A549 (cell line): ENCODE data around the gene CREG2. TPM values are rescaled to one million over a fixed set of nuclear protein-coding genes. Genes with fewer than 3 reads are reported as not detected.

ENCODE experiments used
- ATAC-seq, 2 experiments: fragments of 200-7000 bp in 1 of 2; fragments of >200 bp in 1 of 2; cut with Nextera tagmentation in 1 of 2; cut with Tn5 transposase in 1 of 2; 3 replicates each; pipeline versions ENCODE4 v1.8.0 to v1.9.1; 2018 to 2020; ENCODE audit warnings: mild to moderate bottlenecking in 1 of 2, moderate library complexity in 1 of 2
- CTCF ChIA-PET: fragments of 300-600 bp; sonication (Branson Sonifier 250); formaldehyde crosslinking; extraction: SDS; loops from one replicate; lab custom pipeline; 2021; ENCODE audit warnings: antibody characterized with exemption, inconsistent platforms; lab: Yijun Ruan, JAX
- POLR2A ChIA-PET: fragments of 350-600 bp; formaldehyde crosslinking; extraction: SDS; loops from one replicate; lab custom pipeline; 2021; ENCODE audit warnings: antibody characterized with exemption, inconsistent platforms; lab: Yijun Ruan, JAX
- DNase-seq, 2 experiments: peaks; one replicate each; pipeline versions ENCODE4 v3.0.0 to v3.0.0-alpha.2; 2011 to 2016; ENCODE audit warnings: low read depth in 1 of 2, low spot score in 1 of 2
- FAIRE-seq: peaks from 2 replicates; lab custom pipeline; 2011; peaks lifted over from hg19 to GRCh38; lab: Jason Lieb, UNC
- H3K27ac ChIP-seq, 2 experiments: fragments of >200 bp; sonication (Bioruptor Twin); formaldehyde crosslinking; 3 replicates each; pipeline ENCODE4 v1.5.1; 2016 to 2017
- H3K4me1 ChIP-seq: fragments of >200 bp; sonication (Bioruptor Twin); formaldehyde crosslinking; 3 replicates; pipeline ENCODE4 v1.6.1; 2016
- H3K4me2 ChIP-seq: fragments of >200 bp; sonication (Bioruptor Twin); formaldehyde crosslinking; 3 replicates; pipeline ENCODE4 v1.6.1; 2016
- H3K4me3 ChIP-seq: fragments of >200 bp; sonication (Bioruptor Twin); formaldehyde crosslinking; 3 replicates; pipeline ENCODE4 v1.5.1; 2016
- H3K9me3 ChIP-seq: fragments of >200 bp; sonication (Bioruptor Twin); formaldehyde crosslinking; 3 replicates; pipeline ENCODE4 v1.6.1; 2016
- BHLHE40 ChIP-seq: IDR thresholded peaks from 2 replicates; pipeline ENCODE4 v1.6.1; 2012; ENCODE audit warnings: low read depth, low read length, inconsistent platforms
- CBX2 ChIP-seq: fragments of 200-600 bp; sonication (generic); IDR thresholded peaks from 2 replicates; pipeline ENCODE4 v1.6.1; 2016; ENCODE audit warnings: low read depth, mild to moderate bottlenecking, borderline replicate concordance
- CEBPB ChIP-seq, 2 experiments: fragments of >200 bp in 1 of 2; sonication (Bioruptor Twin) in 1 of 2; formaldehyde crosslinking in 1 of 2; IDR thresholded peaks; 2 replicates each; pipeline ENCODE4 v1.6.1; 2012 to 2016
- CHD2 ChIP-seq: fragments of 150-350 bp; IDR thresholded peaks from 2 replicates; pipeline ENCODE4 v1.6.1; 2014; ENCODE audit warnings: low read length; ENCODE audit not compliant: partially characterized antibody
- CHD4 ChIP-seq: fragments of 200-600 bp; sonication (generic); IDR thresholded peaks from 2 replicates; pipeline ENCODE4 v1.6.1; 2016; ENCODE audit warnings: antibody characterized with exemption, mild to moderate bottlenecking, borderline replicate concordance
- EHMT2 ChIP-seq: fragments of 200-600 bp; sonication (generic); IDR thresholded peaks from 2 replicates; pipeline ENCODE4 v1.6.1; 2016; ENCODE audit warnings: antibody characterized with exemption, low read depth, mild to moderate bottlenecking, moderate library complexity
- EP300 ChIP-seq, 2 experiments: fragments of >200 bp; sonication (Bioruptor Twin); formaldehyde crosslinking; IDR thresholded peaks; 2 replicates in 1 of 2; 3 replicates in 1 of 2; pipeline ENCODE4 v1.6.1; 2016 to 2017
- FOSL2 ChIP-seq, 2 experiments: fragments of 450-650 bp in 1 of 2; fragments of >200 bp in 1 of 2; sonication (Bioruptor Twin) in 1 of 2; formaldehyde crosslinking; IDR thresholded peaks; 2 replicates each; pipeline versions ENCODE4 v1.5.0 to v1.6.1; 2016 to 2020; ENCODE audit warnings: mild to moderate bottlenecking in 1 of 2, moderate library complexity in 1 of 2
- FOXS1 ChIP-seq: fragments of 250-450 bp; sonication (Bioruptor Pico); IDR thresholded peaks from 2 replicates; pipeline ENCODE4 v1.5.0; 2020; ENCODE audit warnings: mild to moderate bottlenecking, moderate library complexity
- GATA3 ChIP-seq: IDR thresholded peaks from 2 replicates; pipeline ENCODE4 v1.6.1; 2012; ENCODE audit warnings: borderline replicate concordance
- HOXA7 ChIP-seq: fragments of 250-450 bp; sonication (Bioruptor Pico); IDR thresholded peaks from 2 replicates; pipeline ENCODE4 v1.5.0; 2020; ENCODE audit warnings: mild to moderate bottlenecking, moderate library complexity
- HOXB5 ChIP-seq: fragments of 250-450 bp; sonication (Bioruptor Pico); IDR thresholded peaks from 2 replicates; pipeline ENCODE4 v1.5.0; 2020; ENCODE audit warnings: mild to moderate bottlenecking, moderate library complexity
- JUNB ChIP-seq: fragments of >200 bp; sonication (Bioruptor Twin); formaldehyde crosslinking; IDR thresholded peaks from 2 replicates; pipeline ENCODE4 v1.6.1; 2016
- KDM1A ChIP-seq: fragments of 200-600 bp; sonication (generic); IDR thresholded peaks from 2 replicates; pipeline ENCODE4 v1.6.1; 2016; ENCODE audit warnings: low read depth, mild to moderate bottlenecking
- KDM5A ChIP-seq: fragments of 200-600 bp; sonication (generic); IDR thresholded peaks from 2 replicates; pipeline ENCODE4 v1.6.1; 2016; ENCODE audit warnings: antibody characterized with exemption, mild to moderate bottlenecking
- NPAS2 ChIP-seq: fragments of 250-450 bp; sonication (Bioruptor Pico); IDR thresholded peaks from 2 replicates; pipeline ENCODE4 v1.8.0; 2022; ENCODE audit warnings: mild to moderate bottlenecking, moderate library complexity, borderline replicate concordance
- POLR2AphosphoS2 ChIP-seq: conservative IDR thresholded peaks from 2 replicates; pipeline ENCODE4 v1.6.1; 2012; ENCODE audit warnings: low read length, improper control_type of control experiment, inconsistent platforms
- SMC3 ChIP-seq: fragments of >200 bp; sonication (Bioruptor Twin); formaldehyde crosslinking; IDR thresholded peaks from 3 replicates; pipeline ENCODE4 v1.6.1; 2018; ENCODE audit warnings: inconsistent platforms
- TFCP2L1 ChIP-seq: fragments of 250-450 bp; sonication (Bioruptor Pico); IDR thresholded peaks from 2 replicates; pipeline ENCODE4 v1.5.0; 2021; ENCODE audit warnings: mild to moderate bottlenecking
- TP53 ChIP-seq: fragments of 250-450 bp; sonication (Bioruptor Pico); IDR thresholded peaks from 2 replicates; pipeline ENCODE4 v1.5.0; 2021; ENCODE audit warnings: mild to moderate bottlenecking, moderate library complexity
- ZC3H11A ChIP-seq: fragments of 450-650 bp; IDR thresholded peaks from 2 replicates; pipeline ENCODE4 v1.6.1; 2014; ENCODE audit warnings: antibody characterized with exemption, mild to moderate bottlenecking
- WGBS: methylation state at CpG from one replicate; pipeline ENCODE4 v1.1.6; 2017; ENCODE audit errors: missing lambda C conversion rate; 5-methylcytosine and 5-hydroxymethylcytosine counted together
- polyA plus RNA-seq, 4 experiments: library from polyadenylated mRNA; depleted of rRNA in 3 of 4; stranded (reverse); fragments of >200 nt; fragmentation: RNase III in 1 of 4; extraction: RNeasy Plus Mini Kit Qiagen cat#74134 plus additional on column Dnase treatment in 1 of 4; gene quantifications; 2 replicates in 3 of 4; 3 replicates in 1 of 4; pipeline ENCODE4 v1.2.3, GENCODE V29; 2011 to 2017
- TF ChIP-seq, protein P1 (sequence below): fragments of 150-350 bp; IDR thresholded peaks from 2 replicates; pipeline ENCODE4 v1.6.1; 2014; ENCODE audit warnings: low read depth, mild to moderate bottlenecking, low read length
- TF ChIP-seq, protein P2 (sequence below): fragments of >200 bp; sonication (Bioruptor Twin); formaldehyde crosslinking; IDR thresholded peaks from 2 replicates; pipeline ENCODE4 v1.6.1; 2016
- TF ChIP-seq, protein P3 (sequence below): fragments of 450-650 bp; IDR thresholded peaks from 2 replicates; pipeline ENCODE4 v1.6.1; 2014; ENCODE audit warnings: antibody characterized with exemption
- TF ChIP-seq, protein P4 (sequence below): fragments of >200 bp; sonication (Bioruptor Twin); formaldehyde crosslinking; IDR thresholded peaks from 3 replicates; pipeline ENCODE4 v1.6.1; 2016

CREG2 gene
- polyA plus RNA-seq, 2 of the 4 experiments (the other 2 are of a cell fraction) = 1.5 to 1.6 TPM

DNA sequence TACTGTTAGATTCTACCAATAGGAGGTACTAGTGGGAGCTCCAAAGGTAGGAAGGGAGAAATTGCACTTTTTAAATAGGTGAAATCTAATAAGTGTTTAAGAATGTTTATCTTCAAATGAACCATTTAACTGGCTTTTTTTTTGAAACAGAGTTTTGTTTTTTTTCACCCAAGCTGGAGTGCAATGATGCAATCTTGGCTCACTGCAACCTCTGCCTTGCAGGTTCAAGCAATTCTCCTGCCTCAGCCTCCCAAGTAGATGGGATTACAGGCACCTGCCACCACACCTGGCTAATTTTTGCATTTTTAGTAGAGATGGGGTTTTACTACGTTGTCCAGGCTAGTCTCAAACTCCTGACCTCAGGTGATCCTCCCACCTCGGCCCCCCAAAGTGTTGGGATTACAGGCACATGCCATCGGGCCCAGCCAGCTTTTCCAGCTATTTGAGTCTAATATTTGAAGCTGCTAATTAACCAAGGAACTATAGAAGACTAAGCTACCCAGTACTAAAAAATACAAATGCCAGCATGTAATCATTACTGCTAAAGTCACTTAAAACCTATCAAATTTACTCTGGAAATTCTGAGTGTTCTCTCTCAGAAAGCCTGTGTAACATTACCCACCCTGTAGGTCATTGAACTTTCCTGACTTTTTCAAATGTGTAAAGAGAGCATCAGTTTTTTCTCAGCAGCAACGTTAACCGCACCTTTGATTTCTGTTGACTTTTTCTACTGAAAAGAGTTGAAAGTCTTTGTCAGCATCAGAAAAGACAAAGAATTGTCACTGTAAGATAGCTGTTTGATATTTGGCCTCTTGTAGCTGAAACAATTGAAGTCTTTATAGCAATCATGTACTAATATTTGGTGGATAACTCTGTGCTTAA, 54.2 kb downstream of the CREG2 start:
- CTCF ChIA-PET = interaction anchor here (0.6 to 2.8 kb wide), 5 partner anchors 9 to 532 kb away, joined by 3 to 26 read pairs (median 4); no protein-coding TSS in a partner anchor
- POLR2A ChIA-PET = no interaction called here
- DNase-seq = no peak
- Histone ChIP-seq H3K4me1 (no peaks in the 10 kb centered on the region), H3K4me3 (no peak overlapping the region), H3K9me3 (no peaks in the 10 kb centered on the region), H3K27ac (no peak overlapping the region), H3K4me2 (no peak overlapping the region)
- no peak for FAIRE-seq
- no peak for TF ChIP-seq CHD4
- no peak for TF ChIP-seq TP53 (CRISPR knock-in tag)
- no peak for TF ChIP-seq CHD2
- TF ChIP-seq, protein P1, sequence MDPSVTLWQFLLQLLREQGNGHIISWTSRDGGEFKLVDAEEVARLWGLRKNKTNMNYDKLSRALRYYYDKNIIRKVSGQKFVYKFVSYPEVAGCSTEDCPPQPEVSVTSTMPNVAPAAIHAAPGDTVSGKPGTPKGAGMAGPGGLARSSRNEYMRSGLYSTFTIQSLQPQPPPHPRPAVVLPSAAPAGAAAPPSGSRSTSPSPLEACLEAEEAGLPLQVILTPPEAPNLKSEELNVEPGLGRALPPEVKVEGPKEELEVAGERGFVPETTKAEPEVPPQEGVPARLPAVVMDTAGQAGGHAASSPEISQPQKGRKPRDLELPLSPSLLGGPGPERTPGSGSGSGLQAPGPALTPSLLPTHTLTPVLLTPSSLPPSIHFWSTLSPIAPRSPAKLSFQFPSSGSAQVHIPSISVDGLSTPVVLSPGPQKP = no peak
- no peak for TF ChIP-seq NPAS2 (CRISPR knock-in tag)
- TF ChIP-seq, protein P2, sequence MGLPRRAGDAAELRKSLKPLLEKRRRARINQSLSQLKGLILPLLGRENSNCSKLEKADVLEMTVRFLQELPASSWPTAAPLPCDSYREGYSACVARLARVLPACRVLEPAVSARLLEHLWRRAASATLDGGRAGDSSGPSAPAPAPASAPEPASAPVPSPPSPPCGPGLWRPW = no peak
- TF ChIP-seq FOSL2 (IDR thresholded peaks at IDR 0.05) = no peak
- no peak for TF ChIP-seq FOSL2 (CRISPR knock-in tag; IDR thresholded peaks at IDR 0.05)
- TF ChIP-seq, protein P3, sequence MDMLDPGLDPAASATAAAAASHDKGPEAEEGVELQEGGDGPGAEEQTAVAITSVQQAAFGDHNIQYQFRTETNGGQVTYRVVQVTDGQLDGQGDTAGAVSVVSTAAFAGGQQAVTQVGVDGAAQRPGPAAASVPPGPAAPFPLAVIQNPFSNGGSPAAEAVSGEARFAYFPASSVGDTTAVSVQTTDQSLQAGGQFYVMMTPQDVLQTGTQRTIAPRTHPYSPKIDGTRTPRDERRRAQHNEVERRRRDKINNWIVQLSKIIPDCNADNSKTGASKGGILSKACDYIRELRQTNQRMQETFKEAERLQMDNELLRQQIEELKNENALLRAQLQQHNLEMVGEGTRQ = no peak
- TF ChIP-seq HOXA7 (CRISPR knock-in tag) = no peak
- no peak for TF ChIP-seq FOXS1 (CRISPR knock-in tag)
- TF ChIP-seq HOXB5 (CRISPR knock-in tag) = no peak
- no peak for TF ChIP-seq TFCP2L1 (CRISPR knock-in tag)
- TF ChIP-seq EHMT2 = no peak
- TF ChIP-seq SMC3 = no peak
- no peak for TF ChIP-seq JUNB
- ATAC-seq = no peak
- WGBS = 54% methylated on average over 5 of the region's 5 CpGs

DNA sequence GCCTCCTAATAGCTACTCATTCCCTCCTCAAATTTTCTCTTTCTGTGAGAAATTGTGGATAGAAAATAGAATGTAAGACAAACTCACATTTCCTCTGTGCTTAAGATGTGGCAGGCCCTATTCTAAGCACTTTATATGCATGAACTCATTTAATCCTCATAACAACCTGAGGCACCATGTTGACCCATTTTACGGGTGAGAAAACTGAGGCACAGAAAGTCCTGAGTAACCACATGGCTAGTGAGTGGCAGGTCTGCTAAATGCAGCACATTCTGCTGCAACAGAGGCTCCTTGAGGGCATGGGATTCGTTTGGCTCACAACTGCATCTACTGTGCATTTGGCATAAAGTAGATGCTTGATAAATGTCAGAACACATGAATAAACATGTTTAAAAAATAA, 56.1 kb downstream of the CREG2 start:
- POLR2A ChIA-PET = no interaction called here
- H3K27ac ChIP-seq = no peak overlapping the region
- WGBS = 27% methylated on average over 2 of the region's 2 CpGs

More for the DNA sequence above, 56.1 kb downstream of the CREG2 start:
- FAIRE-seq = no peak
- H3K4me1 ChIP-seq = no peaks in the 10 kb centered on the region
- no peak for ATAC-seq
- TF ChIP-seq CBX2 (no peak), KDM5A (no peak), CEBPB (IDR thresholded peaks at IDR 0.05) (no peak), KDM1A (no peak), HOXB5 (CRISPR knock-in tag) (no peak), GATA3 (no peak), EP300 (IDR thresholded peaks at IDR 0.05) (no peak), NPAS2 (CRISPR knock-in tag) (no peak), ZC3H11A (no peak), BHLHE40 (no peak), POLR2AphosphoS2 (no peak)
- TF ChIP-seq, protein P2 = no peak
- TF ChIP-seq, protein P4, sequence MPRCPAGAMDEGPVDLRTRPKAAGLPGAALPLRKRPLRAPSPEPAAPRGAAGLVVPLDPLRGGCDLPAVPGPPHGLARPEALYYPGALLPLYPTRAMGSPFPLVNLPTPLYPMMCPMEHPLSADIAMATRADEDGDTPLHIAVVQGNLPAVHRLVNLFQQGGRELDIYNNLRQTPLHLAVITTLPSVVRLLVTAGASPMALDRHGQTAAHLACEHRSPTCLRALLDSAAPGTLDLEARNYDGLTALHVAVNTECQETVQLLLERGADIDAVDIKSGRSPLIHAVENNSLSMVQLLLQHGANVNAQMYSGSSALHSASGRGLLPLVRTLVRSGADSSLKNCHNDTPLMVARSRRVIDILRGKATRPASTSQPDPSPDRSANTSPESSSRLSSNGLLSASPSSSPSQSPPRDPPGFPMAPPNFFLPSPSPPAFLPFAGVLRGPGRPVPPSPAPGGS = no peak
- no peak overlapping the region for H3K4me2 ChIP-seq
- CTCF ChIA-PET = interaction anchor here (1.0 kb wide), 1 partner anchor 11 kb away, joined by 8 read pairs; no protein-coding TSS in a partner anchor
- DNase-seq = no peak
- no peaks in the 10 kb centered on the region for H3K9me3 ChIP-seq
- H3K4me3 ChIP-seq = no peak overlapping the region
